ENCODE data around the gene R3HDM4.

The R3HDM4 gene

DNA sequence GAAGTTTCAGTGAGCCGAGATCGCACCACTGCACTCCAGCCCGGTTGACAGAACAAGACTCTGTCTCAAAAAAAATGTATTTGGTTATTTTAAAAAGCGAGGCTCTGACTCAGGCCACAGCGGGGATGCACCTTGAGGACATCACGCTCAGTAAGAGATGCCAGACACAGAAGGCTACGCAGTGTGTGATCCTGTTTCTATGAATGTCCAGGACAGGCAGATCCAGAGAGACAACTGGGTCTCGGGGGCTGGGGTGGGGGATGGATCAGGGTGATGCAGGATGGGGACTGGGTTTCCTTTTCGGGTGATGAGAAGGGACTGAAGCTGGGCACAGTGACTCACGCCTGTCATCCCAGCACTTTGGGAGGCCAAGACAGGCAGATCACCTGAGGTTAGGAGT, 25.4 kb downstream of the R3HDM4 start:
- Histone ChIP-seq H3K4me3 (ENCODE audit: insufficient read depth, low read length, poor library complexity, severe bottlenecking) (no peak overlapping the region), H2AFZ (ENCODE audit: low read depth, low read length, severe bottlenecking) (no peak overlapping the region), H3K9me3 (ENCODE audit: insufficient read depth, low read length) (no peaks in the 10 kb centered on the region), H3K27me3 (ENCODE audit: low read length) (no peaks in the 10 kb centered on the region), H3K27ac (ENCODE audit: low read depth, low read length) (no peak overlapping the region), H4K20me1 (ENCODE audit: low read depth, low read length) (no peaks in the 10 kb centered on the region), H3K9me2 (replicated peaks; ENCODE audit: insufficient read depth, low read length) (no peaks in the 10 kb centered on the region), H3F3A (ENCODE audit: insufficient read depth) (peaks cover 7% of the 10 kb centered on the region; the same call in 1 of the 2 replicates), H3K9ac (ENCODE audit: low read length) (no peak overlapping the region), H3K4me2 (ENCODE audit: low read depth, low read length, poor library complexity, severe bottlenecking) (no peak overlapping the region), H3K79me2 (ENCODE audit: insufficient read depth, low read length) (peaks cover 5% of the 10 kb centered on the region; the same call in 1 of the 2 replicates), H3K36me3 (ENCODE audit: low read length) (no peaks in the 10 kb centered on the region)
- TF ChIP-seq EZH2phosphoT487 (conservative IDR thresholded peaks at IDR 0.05; ENCODE audit: low read length) = no peak
- TF ChIP-seq, protein P1, sequence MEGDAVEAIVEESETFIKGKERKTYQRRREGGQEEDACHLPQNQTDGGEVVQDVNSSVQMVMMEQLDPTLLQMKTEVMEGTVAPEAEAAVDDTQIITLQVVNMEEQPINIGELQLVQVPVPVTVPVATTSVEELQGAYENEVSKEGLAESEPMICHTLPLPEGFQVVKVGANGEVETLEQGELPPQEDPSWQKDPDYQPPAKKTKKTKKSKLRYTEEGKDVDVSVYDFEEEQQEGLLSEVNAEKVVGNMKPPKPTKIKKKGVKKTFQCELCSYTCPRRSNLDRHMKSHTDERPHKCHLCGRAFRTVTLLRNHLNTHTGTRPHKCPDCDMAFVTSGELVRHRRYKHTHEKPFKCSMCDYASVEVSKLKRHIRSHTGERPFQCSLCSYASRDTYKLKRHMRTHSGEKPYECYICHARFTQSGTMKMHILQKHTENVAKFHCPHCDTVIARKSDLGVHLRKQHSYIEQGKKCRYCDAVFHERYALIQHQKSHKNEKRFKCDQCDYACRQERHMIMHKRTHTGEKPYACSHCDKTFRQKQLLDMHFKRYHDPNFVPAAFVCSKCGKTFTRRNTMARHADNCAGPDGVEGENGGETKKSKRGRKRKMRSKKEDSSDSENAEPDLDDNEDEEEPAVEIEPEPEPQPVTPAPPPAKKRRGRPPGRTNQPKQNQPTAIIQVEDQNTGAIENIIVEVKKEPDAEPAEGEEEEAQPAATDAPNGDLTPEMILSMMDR (IDR thresholded peaks at IDR 0.05; ENCODE audit: insufficient read depth, low read length, poor library complexity, severe bottlenecking) = no peak

DNA sequence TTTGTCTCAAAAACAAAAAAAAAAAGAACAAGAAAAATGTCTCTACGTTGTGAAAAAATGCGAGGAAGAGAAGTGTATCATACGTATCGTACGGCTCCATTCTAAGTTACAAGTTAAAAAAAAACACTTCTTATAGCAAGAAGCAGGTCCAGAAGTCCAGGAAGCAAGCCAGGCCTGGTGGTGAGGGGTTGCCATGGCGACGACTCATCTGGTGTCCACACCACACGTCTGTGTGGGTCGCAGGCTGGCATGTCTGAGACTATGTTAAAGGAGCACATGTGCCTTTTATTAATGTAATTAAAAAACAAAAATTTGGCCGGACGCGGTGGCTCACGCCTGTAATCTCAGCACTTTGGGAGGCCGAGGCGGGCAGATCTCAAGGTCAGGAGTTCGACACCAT, 25.9 kb downstream of the R3HDM4 start:
- H3K9ac ChIP-seq (ENCODE audit: low read length) = no peak overlapping the region
- no peaks in the 10 kb centered on the region for H4K20me1 ChIP-seq (ENCODE audit: low read depth, low read length)
- no peak overlapping the region for H2AFZ ChIP-seq (ENCODE audit: low read depth, low read length, severe bottlenecking)
- H3K27ac ChIP-seq (ENCODE audit: low read depth, low read length) = no peak overlapping the region
- no peaks in the 10 kb centered on the region for H3K36me3 ChIP-seq (ENCODE audit: low read length)
- no peak overlapping the region for H3K4me2 ChIP-seq (ENCODE audit: low read depth, low read length, poor library complexity, severe bottlenecking)
- no peaks in the 10 kb centered on the region for H3K9me2 ChIP-seq (replicated peaks; ENCODE audit: insufficient read depth, low read length)
- peaks cover under 1% of the 10 kb centered on the region; the same call in 1 of the 2 replicates for H3K79me2 ChIP-seq (ENCODE audit: insufficient read depth, low read length)
- no peak overlapping the region for H3K4me3 ChIP-seq (ENCODE audit: insufficient read depth, low read length, poor library complexity, severe bottlenecking)
- H3K27me3 ChIP-seq (ENCODE audit: low read length) = no peaks in the 10 kb centered on the region
- H3K9me3 ChIP-seq (ENCODE audit: insufficient read depth, low read length) = no peaks in the 10 kb centered on the region
- no peak for TF ChIP-seq EZH2phosphoT487 (conservative IDR thresholded peaks at IDR 0.05; ENCODE audit: low read length)
- TF ChIP-seq, protein P1 (IDR thresholded peaks at IDR 0.05; ENCODE audit: insufficient read depth, low read length, poor library complexity, severe bottlenecking) = no peak
- H3F3A ChIP-seq (ENCODE audit: insufficient read depth) = peaks cover 3% of the 10 kb centered on the region; the same call in 1 of the 2 replicates

DNA sequence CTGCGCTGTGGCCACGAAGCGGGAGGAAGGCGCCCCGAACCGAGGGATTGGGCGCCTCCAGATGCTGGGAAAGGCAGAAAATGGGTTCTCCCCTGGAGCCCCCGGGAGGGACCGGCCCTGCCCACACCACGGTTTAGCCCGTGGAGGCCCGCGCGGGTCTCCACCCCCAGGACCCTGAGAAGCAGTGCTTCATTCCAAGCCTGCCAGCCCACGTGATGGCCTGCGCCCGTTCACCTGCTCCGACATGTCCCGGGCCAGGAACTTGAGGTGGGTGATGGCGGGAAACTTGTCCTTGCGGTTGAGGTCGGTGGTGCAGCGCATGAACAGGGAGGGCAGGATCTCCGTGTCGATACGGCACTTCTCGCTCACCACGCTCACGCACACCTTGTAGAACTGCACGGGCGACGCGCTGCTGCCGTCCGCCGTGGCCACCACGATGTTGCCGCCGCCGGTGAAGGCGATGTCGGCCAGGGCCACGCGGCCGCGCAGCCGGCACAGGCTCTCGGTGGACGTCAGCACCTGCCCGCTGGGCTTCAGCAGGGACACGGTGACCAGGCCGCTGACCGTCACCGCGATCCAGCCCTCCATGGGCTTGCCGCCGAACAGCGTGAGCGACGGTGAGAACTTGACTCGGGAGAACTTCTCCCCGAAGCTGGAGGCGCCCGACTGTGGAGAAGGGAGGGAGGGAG, 27.3 kb downstream of the R3HDM4 start:
- no peaks in the 10 kb centered on the region for H3F3A ChIP-seq (ENCODE audit: insufficient read depth)
- H3K36me3 ChIP-seq (ENCODE audit: low read length) = no peaks in the 10 kb centered on the region
- no peak overlapping the region for H3K4me2 ChIP-seq (ENCODE audit: low read depth, low read length, poor library complexity, severe bottlenecking)
- H3K27ac ChIP-seq (ENCODE audit: low read depth, low read length) = no peak overlapping the region
- TF ChIP-seq, protein P1 (IDR thresholded peaks at IDR 0.05; ENCODE audit: insufficient read depth, low read length, poor library complexity, severe bottlenecking) = no peak
- TF ChIP-seq EZH2phosphoT487 (conservative IDR thresholded peaks at IDR 0.05; ENCODE audit: low read length) = no peak
- no peaks in the 10 kb centered on the region for H3K9me2 ChIP-seq (replicated peaks; ENCODE audit: insufficient read depth, low read length)
- no peaks in the 10 kb centered on the region for H4K20me1 ChIP-seq (ENCODE audit: low read depth, low read length)
- H3K79me2 ChIP-seq (ENCODE audit: insufficient read depth, low read length) = no peaks in the 10 kb centered on the region
- H3K4me3 ChIP-seq (ENCODE audit: insufficient read depth, low read length, poor library complexity, severe bottlenecking) = no peak overlapping the region
- H3K9ac ChIP-seq (ENCODE audit: low read length) = no peak overlapping the region
- H3K27me3 ChIP-seq (ENCODE audit: low read length) = no peaks in the 10 kb centered on the region
- no peaks in the 10 kb centered on the region for H3K9me3 ChIP-seq (ENCODE audit: insufficient read depth, low read length)
- H2AFZ ChIP-seq (ENCODE audit: low read depth, low read length, severe bottlenecking) = no peak overlapping the region
